Neural crest cell (in vitro differentiated cells): ENCODE data around the gene DBX1. TPM values are rescaled to one million over a fixed set of nuclear protein-coding genes. Genes with fewer than 3 reads are reported as not detected.

Source experiments
- DNase-seq: peaks from one replicate; pipeline ENCODE4 v3.0.0; 2021; ENCODE audit warnings: low read depth, mixed read lengths, low spot score
- H3K27ac Mint-ChIP-seq: one replicate; pipeline ENCODE4 v1.8.0; 2021; ENCODE audit warnings: mild to moderate bottlenecking, mixed read lengths; ENCODE audit not compliant: unreplicated experiment
- H3K27me3 Mint-ChIP-seq: 2 replicates; pipeline ENCODE4 v1.8.0; 2021; ENCODE audit warnings: low read depth, mild to moderate bottlenecking, mixed read lengths
- H3K36me3 Mint-ChIP-seq: 2 replicates; pipeline ENCODE4 v1.8.0; 2021; ENCODE audit warnings: low read depth, mild to moderate bottlenecking, mixed read lengths
- H3K4me1 Mint-ChIP-seq: 2 replicates; pipeline ENCODE4 v1.8.0; 2021; ENCODE audit warnings: mixed read lengths
- H3K4me3 Mint-ChIP-seq: one replicate; pipeline ENCODE4 v1.8.0; 2021; ENCODE audit warnings: mild to moderate bottlenecking, mixed read lengths
- H3K9me3 Mint-ChIP-seq: 2 replicates; pipeline ENCODE4 v1.8.0; 2021; ENCODE audit warnings: mixed read lengths
- CTCF ChIP-seq: fragments of 200-600 bp; sonication (generic); conservative IDR thresholded peaks from 2 replicates; pipeline ENCODE4 v1.5.0; 2021; ENCODE audit warnings: antibody characterized with exemption, mild to moderate bottlenecking
- total RNA-seq: library from RNA; stranded (reverse); gene quantifications from 2 replicates; pipeline ENCODE4 v1.2.1, GENCODE V29; 2021

The DBX1 gene
- total RNA-seq, 1 donor from 2014 or later: 29.6 TPM

DNA sequence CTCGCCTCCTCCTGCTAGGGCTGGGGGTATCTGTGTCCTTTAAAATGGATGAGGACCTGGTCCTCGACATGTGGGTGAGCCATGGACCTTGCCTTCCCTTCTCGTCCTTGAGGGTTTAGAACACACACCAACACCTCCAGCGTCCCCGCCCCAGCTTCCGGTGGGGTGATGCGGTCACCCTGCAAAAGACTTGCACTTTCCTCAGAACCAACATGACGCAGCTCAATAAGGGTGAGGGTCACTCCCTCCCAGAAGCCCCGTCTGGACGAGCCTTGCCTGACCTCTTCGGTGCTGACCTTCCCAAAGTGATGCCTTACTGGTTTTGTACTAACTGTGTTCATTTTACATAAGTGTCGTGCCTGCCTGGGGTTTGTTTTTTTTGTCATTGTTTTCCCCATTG, 41.0 kb downstream of the DBX1 start:
- H3K27ac Mint-ChIP-seq: no peak overlapping the region

DNA sequence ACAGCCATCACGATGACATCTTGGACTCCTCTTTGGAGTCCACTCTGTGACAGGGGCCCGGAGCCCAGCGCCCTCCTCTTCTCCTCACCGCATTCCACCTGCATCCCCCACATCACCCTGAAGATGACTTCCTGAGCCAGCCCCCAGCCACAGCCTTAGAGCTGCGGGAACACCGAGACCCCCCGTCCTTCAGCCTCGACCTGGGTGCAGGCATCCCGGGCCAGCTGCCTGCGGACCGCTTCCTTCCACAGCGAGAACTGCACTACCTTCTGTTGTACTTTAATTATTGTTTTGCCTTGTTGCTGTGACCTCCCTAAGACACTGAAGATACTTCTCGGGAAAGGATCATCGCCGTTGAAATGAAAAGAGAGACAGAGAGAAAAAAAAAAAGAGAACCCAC, 42.1 kb downstream of the DBX1 start:
- no peak for TF ChIP-seq CTCF
- H3K4me1 Mint-ChIP-seq: no peaks in the 10 kb centered on the region
- no peak overlapping the region for H3K4me3 Mint-ChIP-seq
- no peaks in the 10 kb centered on the region for H3K9me3 Mint-ChIP-seq
- no peaks in the 10 kb centered on the region for H3K27me3 Mint-ChIP-seq
- no peak overlapping the region for H3K27ac Mint-ChIP-seq
- peaks cover 4% of the 10 kb centered on the region for H3K36me3 Mint-ChIP-seq
- no peak for DNase-seq

More for the DNA sequence above, 41.0 kb downstream of the DBX1 start:
- Mint-ChIP-seq H3K4me1 (no peaks in the 10 kb centered on the region), H3K36me3 (peaks cover 4% of the 10 kb centered on the region), H3K9me3 (no peaks in the 10 kb centered on the region), H3K27me3 (no peaks in the 10 kb centered on the region), H3K4me3 (no peak overlapping the region)
- DNase-seq: no peak
- no peak for TF ChIP-seq CTCF

GRCh38 chr11:20117291-20117690, 43.0 kb downstream of the DBX1 start:
- Mint-ChIP-seq H3K4me1 (no peaks in the 10 kb centered on the region), H3K9me3 (no peaks in the 10 kb centered on the region), H3K27ac (no peak overlapping the region), H3K36me3 (peaks cover 4% of the 10 kb centered on the region), H3K27me3 (no peaks in the 10 kb centered on the region), H3K4me3 (no peak overlapping the region)
- no peak for TF ChIP-seq CTCF
- DNase-seq: no peak

DNA sequence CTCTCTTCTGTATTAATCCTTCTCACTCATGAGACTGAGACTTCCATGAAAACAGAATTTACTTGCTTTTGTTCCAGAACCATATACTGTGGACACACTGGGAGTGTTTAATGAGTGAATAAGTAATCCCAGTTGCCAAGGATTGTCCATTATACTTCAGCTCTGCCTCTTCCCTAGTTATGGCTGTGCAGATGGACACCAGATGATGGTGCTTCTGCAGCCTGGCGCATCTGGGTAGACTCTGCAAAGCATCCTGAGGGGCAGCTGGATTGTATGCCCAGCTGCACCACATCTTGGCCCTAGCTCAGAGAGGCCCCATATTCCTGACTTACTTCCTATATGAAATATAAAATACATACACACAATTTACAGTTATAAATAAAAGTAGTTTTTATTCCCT, 43.5 kb downstream of the DBX1 start:
- DNase-seq: no peak
- Mint-ChIP-seq H3K27ac (no peak overlapping the region), H3K4me3 (no peak overlapping the region), H3K27me3 (no peaks in the 10 kb centered on the region), H3K4me1 (no peaks in the 10 kb centered on the region), H3K36me3 (peaks cover 4% of the 10 kb centered on the region), H3K9me3 (no peaks in the 10 kb centered on the region)
- TF ChIP-seq CTCF: no peak

DNA sequence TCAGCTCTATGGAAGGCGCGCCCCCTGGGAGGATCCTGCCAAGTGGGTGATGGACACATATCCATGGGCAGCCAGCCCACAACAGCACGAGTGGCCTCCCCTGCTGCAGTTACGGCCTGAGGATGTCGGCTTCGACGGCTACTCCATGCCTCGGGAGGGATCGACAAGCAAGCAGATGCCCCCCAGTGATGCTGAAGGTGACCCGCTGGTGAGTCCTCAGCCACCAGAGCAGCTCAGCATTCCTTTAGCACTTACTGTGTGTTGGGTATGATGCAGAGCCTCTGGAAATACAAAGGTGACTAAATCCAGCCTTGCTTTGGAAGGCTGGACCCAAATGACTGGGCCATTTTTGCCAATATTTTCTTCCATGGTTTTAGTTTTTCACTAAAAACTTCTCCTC, 45.7 kb downstream of the DBX1 start:
- Mint-ChIP-seq H3K9me3 (no peaks in the 10 kb centered on the region), H3K27me3 (no peaks in the 10 kb centered on the region), H3K4me3 (no peak overlapping the region), H3K36me3 (peaks cover 4% of the 10 kb centered on the region), H3K27ac (no peak overlapping the region), H3K4me1 (no peaks in the 10 kb centered on the region)
- TF ChIP-seq CTCF: no peak
- no peak for DNase-seq

GRCh38 chr11:20113149-20113438, 47.2 kb downstream of the DBX1 start:
- peak overlapping the region; percentile 75 for H3K27ac Mint-ChIP-seq
- TF ChIP-seq CTCF: no peak
- no peaks in the 10 kb centered on the region for H3K4me1 Mint-ChIP-seq

More at GRCh38 chr11:20113149-20113438, 47.2 kb downstream of the DBX1 start:
- Mint-ChIP-seq H3K36me3 (no peaks in the 10 kb centered on the region), H3K27me3 (no peaks in the 10 kb centered on the region), H3K4me3 (no peak overlapping the region), H3K9me3 (no peaks in the 10 kb centered on the region)
- no peak for DNase-seq
